Naive thymus-derived CD4-positive, alpha-beta T cell (primary cell): ENCODE data around the gene ACP5. TPM values are rescaled to one million over a fixed set of nuclear protein-coding genes. Genes with fewer than 3 reads are reported as not detected.
"Not testable (repeated sequence)": the region's sequence is repeated elsewhere in the genome, so short reads cannot be mapped to it uniquely, and the experiment has no call there.

Experiments
- ATAC-seq: fragments of 150-1000 bp; cut with Tn5 transposase; 2 replicates; pipeline ENCODE4 v1.10.0; 2021; ENCODE audit warnings: mild to moderate bottlenecking, moderate library complexity
- CTCF ChIA-PET: fragments of 350-600 bp; sonication (Branson Sonifier 250); formaldehyde crosslinking; loops from one replicate; lab custom pipeline; 2021; ENCODE audit warnings: antibody characterized with exemption; lab: Charles Lee
- POLR2A ChIA-PET: fragments of 350-600 bp; sonication (Branson Sonifier 250); formaldehyde crosslinking; loops from one replicate; lab custom pipeline; 2021; ENCODE audit warnings: antibody characterized with exemption, inconsistent platforms; lab: Charles Lee
- DNase-seq, 9 donors: peaks; one replicate each; pipeline versions ENCODE4 v3.0.0 to v3.0.0-alpha.2; 2020 to 2022; ENCODE audit warnings: mixed read lengths in 1 of 9
- H3K27ac ChIP-seq: one replicate; pipeline ENCODE4 v1.7.0; 2013; ENCODE audit warnings: mild to moderate bottlenecking, low read depth, low read length, moderate library complexity
- H3K27me3 ChIP-seq, 2 donors: one replicate each; pipeline ENCODE4 v1.7.0; 2013; ENCODE audit warnings: low read length in 2 of 2, mild to moderate bottlenecking in 2 of 2, moderate library complexity in 2 of 2; ENCODE audit not compliant: control insufficient read depth in 2 of 2, insufficient read depth in 2 of 2
- H3K36me3 ChIP-seq, 3 experiments: 1 replicate in 2 of 3; 2 replicates in 1 of 3; pipeline ENCODE4 v1.7.0; 2013; ENCODE audit warnings: low read length in 3 of 3, mild to moderate bottlenecking in 3 of 3, moderate library complexity in 1 of 3; ENCODE audit not compliant: insufficient read depth in 3 of 3, control insufficient read depth in 2 of 3
- H3K4me1 ChIP-seq, 2 donors: one replicate each; pipeline ENCODE4 v1.7.0; 2013; ENCODE audit warnings: low read length in 2 of 2, mild to moderate bottlenecking in 2 of 2, moderate library complexity in 1 of 2; ENCODE audit not compliant: control insufficient read depth in 2 of 2, insufficient read depth in 2 of 2
- H3K4me3 ChIP-seq: 2 replicates; pipeline ENCODE4 v1.7.0; 2013; ENCODE audit warnings: mild to moderate bottlenecking, low read length
- H3K9me3 ChIP-seq, 3 experiments: 1 replicate in 2 of 3; 2 replicates in 1 of 3; pipeline ENCODE4 v1.7.0; 2013; ENCODE audit warnings: low read length in 3 of 3; ENCODE audit not compliant: control insufficient read depth in 2 of 3
- H3K27ac Mint-ChIP-seq, 9 donors: one replicate each; pipeline ENCODE4 v1.8.0; 2020 to 2022; ENCODE audit warnings: mixed read lengths in 9 of 9, mild to moderate bottlenecking in 8 of 9, moderate library complexity in 5 of 9, inconsistent platforms in 2 of 9
- H3K27me3 Mint-ChIP-seq, 5 donors: one replicate each; pipeline ENCODE4 v1.8.0; 2021 to 2022; ENCODE audit warnings: mixed read lengths in 5 of 5, mild to moderate bottlenecking in 1 of 5
- H3K36me3 Mint-ChIP-seq, 5 donors: one replicate each; pipeline ENCODE4 v1.8.0; 2020 to 2022; ENCODE audit warnings: mixed read lengths in 5 of 5, mild to moderate bottlenecking in 3 of 5, inconsistent platforms in 1 of 5
- H3K4me1 Mint-ChIP-seq, 7 donors: one replicate each; pipeline ENCODE4 v1.8.0; 2020 to 2022; ENCODE audit warnings: mixed read lengths in 7 of 7, mild to moderate bottlenecking in 3 of 7, inconsistent platforms in 1 of 7
- H3K4me3 Mint-ChIP-seq, 10 donors: one replicate each; pipeline ENCODE4 v1.8.0; 2020 to 2022; ENCODE audit warnings: mild to moderate bottlenecking in 10 of 10, mixed read lengths in 10 of 10, moderate library complexity in 6 of 10, inconsistent platforms in 2 of 10
- H3K9me3 Mint-ChIP-seq, 11 donors: one replicate each; pipeline ENCODE4 v1.8.0; 2020 to 2022; ENCODE audit warnings: mixed read lengths in 11 of 11, mild to moderate bottlenecking in 4 of 11, inconsistent platforms in 1 of 11, moderate library complexity in 1 of 11
- intact Hi-C, 2 donors: fragments of 100-400 bp; cut with micrococcal nuclease; formaldehyde crosslinking; loops; one replicate each; pipeline ENCODE4 v1.15.1; 2023
- polyA plus RNA-seq, 2 donors: library from polyadenylated mRNA; unstranded; fragments of 300-500 nt; fragmentation: Illumina TruSeq; gene quantifications; one replicate each; pipeline ENCODE4 v1.2.3, GENCODE V29; 2021
- total RNA-seq, 6 experiments: library from RNA in 5 of 6; stranded (reverse) in 5 of 6; gene quantifications; 1 replicate in 5 of 6; 2 replicates in 1 of 6; pipeline ENCODE4 v1.2.3 and lab custom pipeline; 2021 to 2026

The ACP5 gene
- total and polyA plus RNA-seq, 7 experiments from 2014 or later, result 14.7 to 29.6 (median 21.5) TPM

- Mint-ChIP-seq H3K4me1 (peaks cover 9 to 21% (median 17%) of the 10 kb centered on the region in 7 donors), H3K27ac (peak overlapping the region in 1 of 9 donors; percentile 49)
- H3K27me3 ChIP-seq, POLR2A ChIA-PET, ATAC-seq, H3K27me3 Mint-ChIP-seq, H3K9me3 ChIP-seq, H3K4me3 ChIP-seq, H3K4me3 Mint-ChIP-seq, CTCF ChIA-PET, H3K27ac ChIP-seq, H3K36me3 ChIP-seq, DNase-seq, H3K9me3 Mint-ChIP-seq, H3K36me3 Mint-ChIP-seq, H3K4me1 ChIP-seq: not testable (repeated sequence)
- intact Hi-C loops, result loop anchor here in 1 of 2 donors (5.0 kb wide), 1 partner anchor 248 kb away; the partner anchor contains the start of gene ZNF440
These were observed 13.2 kb downstream of the ACP5 start for GRCh38 chr19:11564082-11564807.

- Mint-ChIP-seq H3K9me3 (no peaks in the 10 kb centered on the region), H3K4me1 (peaks cover 13 to 27% (median 22%) of the 10 kb centered on the region in 7 donors), H3K36me3 (peaks cover 0 to 8% (median 4%) of the 10 kb centered on the region in 5 donors), H3K4me3 (no peak overlapping the region), H3K27ac (peak overlapping the region in 2 of 9 donors; percentile 15 to 22), H3K27me3 (no peaks in the 10 kb centered on the region)
- H3K27ac ChIP-seq, result no peak overlapping the region
- no peak for DNase-seq
- no peak overlapping the region for H3K4me3 ChIP-seq
- POLR2A ChIA-PET, result no interaction called here
- no peaks in the 10 kb centered on the region for H3K9me3 ChIP-seq
- H3K27me3 ChIP-seq, result no peaks in the 10 kb centered on the region
- peaks cover 5 to 10% of the 10 kb centered on the region in 2 donors for H3K4me1 ChIP-seq
- intact Hi-C loops, result loop anchor here in 1 of 2 donors (5.0 kb wide), 1 partner anchor 249 kb away; the partner anchor contains the start of gene ZNF440
- H3K36me3 ChIP-seq, result peaks cover 0 to 5% (median 0%) of the 10 kb centered on the region in 3 experiments
- CTCF ChIA-PET, result no interaction called here
- no peak for ATAC-seq
These were observed 13.9 kb downstream of the ACP5 start for GRCh38 chr19:11563532-11563931.

- H3K4me1 Mint-ChIP-seq, result peaks cover 31 to 55% (median 41%) of the 10 kb centered on the region in 7 donors
- H3K27ac Mint-ChIP-seq, result peak overlapping the region; percentile 39 to 94 (median 78)
- H3K9me3 Mint-ChIP-seq, result no peaks in the 10 kb centered on the region
- CTCF ChIA-PET, result interaction anchor here (0.6 to 1.8 kb wide), 10 partner anchors 10 to 916 kb away, joined by 3 to 9 read pairs (median 4); no protein-coding TSS in a partner anchor
- ATAC-seq (peak; percentile 65), DNase-seq (peak in 8 of 9 donors; percentile 48 to 79 (median 76))
- H3K36me3 ChIP-seq, result peaks cover 0 to 10% (median 0%) of the 10 kb centered on the region in 3 experiments
- H3K27ac ChIP-seq, result no peak overlapping the region
- H3K36me3 Mint-ChIP-seq, result peaks cover 0 to 8% (median 3%) of the 10 kb centered on the region in 5 donors
- H3K27me3 Mint-ChIP-seq, result no peaks in the 10 kb centered on the region
- peaks cover 16 to 19% of the 10 kb centered on the region in 2 donors for H3K4me1 ChIP-seq
- H3K4me3 Mint-ChIP-seq, result peak overlapping the region; percentile 73 to 98 (median 84)
- no peak overlapping the region for H3K4me3 ChIP-seq
- intact Hi-C loops, result loop anchor here (1.0 to 5.0 kb wide), 5 partner anchors 18 to 252 kb away; partner anchors contain the start of gene ZNF440 (in 1 of the 2)
- POLR2A ChIA-PET, result interaction anchor here (1.0 to 4.0 kb wide), 3 partner anchors 13 to 32 kb away, joined by 4 to 33 read pairs (median 17); partner anchors contain the start of gene ECSIT
- H3K27me3 ChIP-seq, result no peaks in the 10 kb centered on the region
- no peaks in the 10 kb centered on the region for H3K9me3 ChIP-seq
These were observed 16.9 kb downstream of the ACP5 start for GRCh38 chr19:11560404-11561051.

GRCh38 chr19:11558881-11559828, 18.3 kb downstream of the ACP5 start, which contains the start of gene ELOF1:
Gene ELOF1, minus strand, starts transcription at chr19:11559230. Its CDS starts 4,883 bp downstream, at chr19:11554347.
- POLR2A ChIA-PET, result interaction anchor here (0.6 to 4.0 kb wide), 12 partner anchors 13 to 209 kb away, joined by 3 to 33 read pairs (median 3); partner anchors contain the start of genes ECSIT, SWSAP1 and ZNF627
- Mint-ChIP-seq H3K4me1 (peaks cover 34 to 58% (median 45%) of the 10 kb centered on the region in 7 donors), H3K9me3 (no peaks in the 10 kb centered on the region), H3K27ac (peak within 1 kb of the TSS; percentile 84 to 98 (median 95)), H3K27me3 (no peaks in the 10 kb centered on the region), H3K36me3 (peaks cover 0 to 8% (median 3%) of the 10 kb centered on the region in 5 donors), H3K4me3 (peak within 1 kb of the TSS; percentile 89 to 99 (median 96))
- peak; percentile 97 for ATAC-seq
- CTCF ChIA-PET, result interaction anchor here (0.6 to 1.8 kb wide), 4 partner anchors 23 to 1780 kb away, joined by 3 to 9 read pairs (median 5); no protein-coding TSS in a partner anchor
- H3K4me1 ChIP-seq, result peaks cover 16 to 19% of the 10 kb centered on the region in 2 donors
- H3K9me3 ChIP-seq, result no peaks in the 10 kb centered on the region
- H3K27me3 ChIP-seq, result no peaks in the 10 kb centered on the region
- peak; percentile 90 to 97 (median 94) for DNase-seq
- H3K4me3 ChIP-seq, result peak within 1 kb of the TSS; percentile 94
- peak within 1 kb of the TSS; percentile 82 for H3K27ac ChIP-seq
- H3K36me3 ChIP-seq, result peaks cover 0 to 23% (median 2%) of the 10 kb centered on the region in 3 experiments
- intact Hi-C loops, result loop anchor here (1.0 to 5.0 kb wide), 10 partner anchors 23 to 1367 kb away; partner anchors contain the start of genes ECSIT (in 2 of the 2), ODAD3 (in 2 of the 2), PRKCSH (in 2 of the 2) and ZNF653 (in 2 of the 2)

GRCh38 chr19:11556634-11557420, 20.6 kb downstream of the ACP5 start:
- ATAC-seq (no peak), DNase-seq (no peak)
- H3K36me3 ChIP-seq, result peaks cover 0 to 46% (median 5%) of the 10 kb centered on the region in 3 experiments
- CTCF ChIA-PET, result interaction anchor here (0.6 to 0.7 kb wide), 2 partner anchors 10 to 44 kb away, joined by 4 read pairs; no protein-coding TSS in a partner anchor
- no peak overlapping the region for H3K27ac ChIP-seq
- Mint-ChIP-seq H3K27me3 (no peaks in the 10 kb centered on the region), H3K27ac (peak overlapping the region in 7 of 9 donors; percentile 6 to 78 (median 38)), H3K9me3 (no peaks in the 10 kb centered on the region), H3K4me3 (peak overlapping the region; percentile 3 to 98 (median 46)), H3K4me1 (peaks cover 35 to 53% (median 41%) of the 10 kb centered on the region in 7 donors), H3K36me3 (peaks cover 0 to 14% (median 0%) of the 10 kb centered on the region in 5 donors)
- POLR2A ChIA-PET, result interaction anchor here (4.0 kb wide), 1 partner anchor 24 kb away, joined by 33 read pairs; no protein-coding TSS in a partner anchor
- intact Hi-C loops, result loop anchor here in 1 of 2 donors (5.0 kb wide), 1 partner anchor 1365 kb away; the partner anchor contains the start of gene DNMT1
- no peak overlapping the region for H3K4me3 ChIP-seq
- H3K4me1 ChIP-seq, result peaks cover 16 to 19% of the 10 kb centered on the region in 2 donors
- H3K27me3 ChIP-seq, result no peaks in the 10 kb centered on the region
- no peaks in the 10 kb centered on the region for H3K9me3 ChIP-seq
